ENCODE data around the gene COBL.

DNA sequence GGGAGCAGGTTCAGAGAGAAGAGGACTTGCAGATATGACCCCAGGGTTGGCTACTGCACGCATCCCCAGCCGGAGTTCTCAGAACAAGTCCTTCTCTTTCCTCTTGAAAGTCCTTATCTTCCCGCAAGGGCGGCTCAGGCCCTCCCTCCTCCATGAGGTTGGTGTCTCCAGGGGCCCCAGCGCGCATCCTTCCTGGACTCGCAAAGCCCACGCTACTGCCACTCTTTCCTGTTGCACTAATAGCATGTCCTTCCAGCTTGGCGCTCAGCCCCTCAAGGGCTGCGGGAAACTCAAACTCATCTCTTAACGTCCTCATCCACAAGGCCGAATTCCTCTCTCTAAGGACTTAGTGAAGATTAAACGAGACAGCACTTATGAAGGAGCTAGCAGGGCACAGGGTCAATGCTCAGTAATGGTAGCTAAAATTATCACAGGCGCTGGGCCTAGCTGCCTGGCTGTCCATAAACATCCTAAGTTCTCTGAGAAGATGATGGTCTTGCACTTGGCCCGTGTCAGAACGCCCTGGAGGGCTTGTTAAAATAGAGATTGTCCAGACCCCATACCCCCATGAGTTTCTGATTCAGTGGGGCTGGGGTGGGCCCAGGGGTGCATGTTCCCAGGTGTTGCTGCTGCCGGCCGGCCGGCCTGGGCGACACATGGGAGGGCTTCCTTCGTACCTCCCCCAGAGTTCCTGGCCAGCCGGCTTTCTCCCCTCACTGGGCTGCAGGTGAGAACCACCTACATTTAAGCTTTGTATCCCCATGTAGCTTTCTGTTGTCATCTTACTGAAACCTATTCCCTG is 261.4 kb downstream of the COBL start:
- no peak for TF ChIP-seq POLR2A (IDR thresholded peaks at IDR 0.05; ENCODE audit: low read depth, low read length)
- no peak for TF ChIP-seq POLR2AphosphoS5 (IDR thresholded peaks at IDR 0.05; ENCODE audit: low read depth, low read length)
- TF ChIP-seq TAF1 (IDR thresholded peaks at IDR 0.05; ENCODE audit: low read depth, low read length) = no peak
- no peak for TF ChIP-seq PAX5 (IDR thresholded peaks at IDR 0.05; ENCODE audit: insufficient read depth, low read length, severe bottlenecking)
- no peak for TF ChIP-seq SPI1 (IDR thresholded peaks at IDR 0.05; ENCODE audit: low read depth, low read length)
- TF ChIP-seq POU2F2 (IDR thresholded peaks at IDR 0.05; ENCODE audit: low read depth, low read length) = no peak
